Islet precursor cell (in vitro differentiated cells): Measurements from ENCODE around the gene GADD45GIP1.
"Not testable (repeated sequence)": the region's sequence is repeated elsewhere in the genome, so short reads cannot be mapped to it uniquely, and the experiment has no call there.

Experiments used
- DNase-seq: peaks from one replicate; pipeline ENCODE4 v3.0.0-alpha.2; 2018

GADD45GIP1 gene

GRCh38 chr19:12955575-12955974 lies 1.4 kb downstream of the GADD45GIP1 start:
- not testable (repeated sequence) for DNase-seq

DNA sequence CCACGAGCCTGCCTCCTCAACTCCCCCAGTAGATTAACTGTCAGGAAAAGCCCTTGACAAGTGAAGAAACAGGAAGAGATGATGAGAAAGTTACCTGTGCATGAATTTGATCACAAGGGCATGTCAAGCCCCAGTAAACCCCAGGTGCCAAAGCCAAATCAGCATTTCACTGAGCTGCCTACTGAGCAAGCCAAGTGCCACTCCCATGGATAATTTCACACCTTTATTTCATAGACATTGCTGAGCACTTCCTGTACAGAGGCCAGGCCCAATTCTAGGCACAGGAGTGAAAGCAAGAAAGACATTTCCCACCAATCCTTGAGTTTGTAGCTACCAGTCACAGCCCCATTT lies 2.4 kb downstream of the GADD45GIP1 start:
- no peak for DNase-seq

DNA sequence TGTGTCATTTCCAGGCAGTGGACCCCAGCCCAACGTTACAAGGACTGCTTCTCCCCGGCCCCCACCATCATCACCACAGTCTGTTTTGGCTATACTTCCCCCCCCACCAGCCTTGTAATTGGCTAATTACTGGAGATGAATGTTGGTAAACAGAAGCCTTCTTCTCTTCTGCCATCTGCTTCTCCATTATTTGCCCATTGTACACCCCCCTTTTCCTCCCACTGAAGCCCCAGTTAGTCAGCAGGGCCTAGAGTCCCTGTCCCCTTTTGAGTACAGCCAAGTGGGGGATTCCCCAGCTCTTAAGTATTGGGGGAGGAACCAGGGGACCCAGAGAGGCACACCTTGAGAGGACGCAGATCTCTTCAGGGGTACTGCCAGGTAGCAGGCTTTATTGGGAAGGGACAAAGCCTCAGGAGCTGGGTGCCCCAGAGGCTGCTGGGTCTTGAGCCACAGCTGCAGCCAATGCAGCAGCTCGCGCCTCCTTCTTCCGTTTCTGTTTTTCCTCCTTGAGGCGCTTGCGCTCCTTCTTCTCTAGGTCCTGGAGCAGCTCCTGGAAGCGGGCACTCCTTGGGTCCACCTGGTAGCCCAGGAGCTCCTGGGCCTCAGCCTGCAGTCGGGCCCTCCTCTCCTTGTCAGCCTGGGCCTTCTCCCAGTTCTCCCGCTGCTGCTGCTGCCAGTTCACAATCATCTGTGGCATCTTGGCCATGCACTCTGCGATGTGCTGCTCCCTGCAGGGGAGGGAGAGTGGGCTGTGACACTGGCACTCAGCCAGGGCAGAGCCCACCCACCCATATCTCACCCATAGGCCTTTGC lies 3.0 kb downstream of the GADD45GIP1 start:
- peak; percentile 54 for DNase-seq

DNA sequence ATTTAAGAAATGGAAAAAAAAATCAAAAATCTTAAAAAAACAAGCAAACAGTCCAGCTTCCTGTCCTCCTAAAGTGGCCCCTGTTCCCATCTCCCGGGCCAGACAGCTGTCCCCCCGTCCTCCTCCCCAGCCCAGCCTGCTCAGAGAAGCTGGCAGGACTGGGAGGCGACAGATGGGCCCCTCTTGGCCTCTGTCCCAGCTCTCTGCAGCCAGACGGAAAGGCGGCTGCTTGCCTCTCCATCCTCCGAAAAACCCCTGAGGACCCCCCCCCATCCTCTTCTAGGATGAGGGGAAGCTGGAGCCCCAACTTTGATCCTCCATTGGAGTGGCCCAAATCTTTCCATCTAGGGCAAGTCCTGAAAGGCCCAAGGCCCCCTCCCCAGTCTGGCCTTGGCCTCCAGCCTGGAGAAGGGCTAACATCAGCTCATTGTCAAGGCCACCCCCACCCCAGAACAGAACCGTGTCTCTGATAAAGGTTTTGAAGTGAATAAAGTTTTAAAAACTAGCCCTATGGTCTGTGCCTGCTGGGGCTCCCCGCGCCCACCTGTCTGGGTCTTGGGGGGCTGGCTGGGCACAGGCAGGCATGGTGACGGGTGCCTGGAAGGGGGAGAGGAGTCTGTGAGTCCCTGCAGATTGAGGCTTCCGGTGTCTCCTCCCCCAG lies 3.8 kb downstream of the GADD45GIP1 start:
- DNase-seq = no peak

GRCh38 chr19:12952488-12953137 lies 4.4 kb downstream of the GADD45GIP1 start:
- DNase-seq = peak; percentile 46

DNA sequence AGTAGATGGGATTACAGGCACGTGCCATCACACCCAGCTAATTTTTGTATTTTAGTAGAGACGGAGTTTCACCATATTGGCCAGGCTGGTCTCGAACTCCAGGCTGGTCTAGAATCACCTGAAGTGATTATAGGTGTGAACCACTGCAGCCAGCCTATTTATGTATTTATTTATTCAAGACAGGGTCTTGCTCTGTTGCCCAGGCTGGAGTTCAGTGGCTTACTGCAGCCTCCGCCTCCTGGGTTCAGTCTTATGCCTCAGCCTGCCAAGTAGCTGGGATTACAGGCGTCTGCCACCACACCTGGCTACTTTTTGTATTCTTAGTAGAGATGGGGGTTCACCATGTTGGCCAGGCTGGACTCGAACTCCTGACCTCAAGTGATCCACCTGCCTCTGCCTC lies 5.0 kb downstream of the GADD45GIP1 start:
- DNase-seq = not testable (repeated sequence)

- no peak for DNase-seq
Observed at GRCh38 chr19:12949363-12950283, 7.4 kb downstream of the GADD45GIP1 start.

GRCh38 chr19:12948612-12949362 lies 8.2 kb downstream of the GADD45GIP1 start:
- DNase-seq = no peak

GRCh38 chr19:12947702-12948611 lies 9.1 kb downstream of the GADD45GIP1 start:
- no peak for DNase-seq

DNA sequence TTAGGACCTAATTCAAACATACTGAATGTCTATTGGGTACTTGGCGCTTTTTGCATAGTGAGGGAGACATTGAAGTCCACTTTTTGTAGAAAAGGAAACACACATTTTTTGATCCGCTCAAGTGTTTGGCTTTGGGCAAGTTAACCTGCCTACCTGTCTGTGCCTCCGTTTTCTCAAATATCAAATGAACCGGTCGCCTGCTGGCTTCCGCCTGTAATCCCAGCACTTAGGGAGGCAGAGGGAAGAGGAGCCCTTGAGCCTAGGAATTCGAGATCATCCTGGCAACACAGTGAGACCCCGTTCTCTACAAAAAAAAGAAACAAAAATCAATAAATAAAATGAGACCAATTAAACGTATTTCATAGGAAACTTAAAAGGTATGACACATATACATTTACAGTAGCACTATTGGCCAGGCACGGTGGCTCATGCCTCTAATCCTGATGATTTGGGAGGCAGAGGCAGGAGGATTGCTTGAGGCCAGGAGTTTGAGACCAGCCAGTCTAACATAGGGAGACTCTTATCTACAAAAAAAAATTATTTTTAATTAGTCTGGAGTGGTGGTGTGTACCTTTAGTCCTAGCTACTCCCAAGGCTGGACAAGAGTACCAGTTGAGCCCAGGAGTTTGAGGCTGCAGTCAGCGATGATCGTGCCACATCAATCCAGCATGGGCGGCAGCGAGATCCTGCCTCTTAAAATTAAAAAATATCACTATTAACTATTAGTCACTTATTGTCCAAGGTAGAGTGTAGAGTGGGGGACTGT lies 10.1 kb downstream of the GADD45GIP1 start:
- DNase-seq = no peak

DNA sequence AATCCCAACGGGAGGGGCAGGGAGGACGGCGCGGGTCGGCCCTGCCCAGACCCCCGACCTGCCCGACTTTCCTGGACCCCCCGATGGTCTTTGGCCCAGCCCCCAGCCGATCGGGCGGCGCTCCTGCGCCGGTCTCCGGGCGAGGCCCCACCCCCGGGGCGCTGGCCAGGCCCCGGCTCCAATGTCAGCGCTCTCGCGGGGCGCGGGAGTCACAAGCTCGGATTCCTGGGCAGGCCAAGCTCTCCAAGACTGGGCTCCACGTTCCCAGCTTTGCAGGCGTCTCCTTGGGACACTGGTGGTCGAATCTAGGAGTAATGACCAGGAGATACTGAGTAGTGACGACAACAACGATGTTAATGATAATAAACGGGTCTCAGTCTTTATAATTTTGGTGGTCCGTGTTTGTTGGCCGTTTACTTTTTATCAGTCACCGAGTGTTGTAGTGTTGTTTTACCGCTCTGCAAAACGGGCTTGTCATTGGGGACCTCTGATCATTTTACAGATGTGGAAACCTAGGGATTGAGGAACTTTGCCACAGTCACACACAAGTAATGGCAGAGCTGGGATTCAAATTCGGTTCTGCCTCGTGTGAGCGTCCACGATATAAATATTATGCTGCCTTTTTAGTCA lies 10.8 kb downstream of the GADD45GIP1 start:
- DNase-seq = peak; percentile 93

DNA sequence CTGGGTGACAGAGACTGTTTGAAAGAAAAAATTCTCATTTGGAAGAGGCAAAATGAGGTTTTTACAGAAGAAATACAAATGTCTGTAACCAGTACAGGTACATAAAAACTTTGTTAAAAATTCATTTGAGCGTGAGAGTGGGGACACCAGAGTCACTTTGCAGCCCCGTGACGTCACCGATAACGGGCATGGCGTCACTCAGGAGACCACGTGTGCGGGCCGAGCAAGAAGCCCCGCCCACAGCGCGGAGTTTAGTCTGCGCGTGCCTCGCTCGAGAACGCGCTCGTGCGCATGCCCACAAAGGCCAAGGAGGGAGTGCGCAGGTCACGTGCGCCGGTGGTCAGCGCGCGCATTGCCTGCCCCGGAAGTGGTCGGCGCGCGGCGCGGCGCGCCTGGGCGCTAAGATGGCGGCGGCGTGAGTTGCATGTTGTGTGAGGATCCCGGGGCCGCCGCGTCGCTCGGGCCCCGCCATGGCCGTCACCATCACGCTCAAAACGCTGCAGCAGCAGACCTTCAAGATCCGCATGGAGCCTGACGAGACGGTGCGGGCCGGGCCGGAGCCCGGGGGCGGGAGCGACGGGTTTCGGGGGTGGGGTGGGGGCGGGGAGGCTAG lies 11.4 kb downstream of the GADD45GIP1 start, which contains the start of gene RAD23A:
TSS of gene RAD23A (plus strand) at position 384 of the 613 bp plus-strand sequence. CDS start at position 471, 87 bp downstream.
- DNase-seq = peak; percentile 98

GRCh38 chr19:12944104-12944674 lies 12.8 kb downstream of the GADD45GIP1 start:
- no peak for DNase-seq

- DNase-seq = no peak
Observed at GRCh38 chr19:12943437-12944044, 13.5 kb downstream of the GADD45GIP1 start.

- DNase-seq = no peak
Observed at GRCh38 chr19:12940897-12941296, 16.1 kb downstream of the GADD45GIP1 start.

GRCh38 chr19:12939975-12940423 lies 17.0 kb downstream of the GADD45GIP1 start:
- no peak for DNase-seq

- DNase-seq = no peak
Observed at GRCh38 chr19:12938779-12939601, 18.0 kb downstream of the GADD45GIP1 start.
